GM21619 (cell line): ENCODE results near the gene HEPHL1.
"Not testable (repeated sequence)": the region's sequence is repeated elsewhere in the genome, so short reads cannot be mapped to it uniquely, and the experiment has no call there.

Experiments used
- ATAC-seq: cut with Tn5 transposase; IDR thresholded peaks from one replicate; pipeline ENCODE4 v1.9.1; 2021; ENCODE audit not compliant: unreplicated experiment

The HEPHL1 gene

GRCh38 chr11:94077552-94078293 is 56.6 kb downstream of the HEPHL1 start:
- ATAC-seq, result no peak

GRCh38 chr11:94084164-94084563 is 63.0 kb downstream of the HEPHL1 start:
- no peak for ATAC-seq

- no peak for ATAC-seq
These were observed 67.8 kb downstream of the HEPHL1 start for GRCh38 chr11:94088906-94089305.

GRCh38 chr11:94089341-94089740 is 68.2 kb downstream of the HEPHL1 start:
- ATAC-seq, result no peak

- ATAC-seq, result no peak
These were observed 69.2 kb downstream of the HEPHL1 start for GRCh38 chr11:94090401-94090800.

GRCh38 chr11:94091091-94091490 is 69.9 kb downstream of the HEPHL1 start:
- ATAC-seq, result no peak

- ATAC-seq, result no peak
These were observed 79.1 kb downstream of the HEPHL1 start for GRCh38 chr11:94100253-94100652.

- no peak for ATAC-seq
These were observed 82.3 kb downstream of the HEPHL1 start for GRCh38 chr11:94103471-94103870.

GRCh38 chr11:94104734-94105133 is 83.6 kb downstream of the HEPHL1 start:
- ATAC-seq, result no peak

GRCh38 chr11:94106716-94107115 is 85.6 kb downstream of the HEPHL1 start:
- no peak for ATAC-seq

- ATAC-seq, result no peak
These were observed 86.2 kb downstream of the HEPHL1 start for GRCh38 chr11:94107363-94107762.

- ATAC-seq, result no peak
These were observed 90.1 kb downstream of the HEPHL1 start for GRCh38 chr11:94111241-94111640.

GRCh38 chr11:94111660-94112059 is 90.5 kb downstream of the HEPHL1 start:
- ATAC-seq, result no peak

GRCh38 chr11:94112206-94112953 is 91.2 kb downstream of the HEPHL1 start:
- no peak for ATAC-seq

GRCh38 chr11:94117197-94117574 is 96.0 kb downstream of the HEPHL1 start:
- no peak for ATAC-seq

GRCh38 chr11:94117871-94118270 is 96.7 kb downstream of the HEPHL1 start:
- ATAC-seq, result no peak

- ATAC-seq, result not testable (repeated sequence)
These were observed 98.5 kb downstream of the HEPHL1 start for GRCh38 chr11:94119676-94120075.

- ATAC-seq, result not testable (repeated sequence)
These were observed 99.4 kb downstream of the HEPHL1 start for GRCh38 chr11:94120516-94120915.

GRCh38 chr11:94120946-94121345 is 99.8 kb downstream of the HEPHL1 start:
- ATAC-seq, result no peak

- ATAC-seq, result no peak
These were observed 104.4 kb downstream of the HEPHL1 start for GRCh38 chr11:94125407-94126115.

GRCh38 chr11:94127638-94128037 is 106.5 kb downstream of the HEPHL1 start:
- no peak for ATAC-seq

GRCh38 chr11:94128291-94128745 is 107.2 kb downstream of the HEPHL1 start:
- ATAC-seq, result peak; percentile 13
